HG03354 (cell line): Measurements from ENCODE around the gene CTIF.

ENCODE experiments used
- ATAC-seq: cut with Tn5 transposase; IDR thresholded peaks from one replicate; pipeline ENCODE4 v1.9.1; 2021; ENCODE audit warnings: mild to moderate bottlenecking; ENCODE audit not compliant: unreplicated experiment, poor library complexity, severe bottlenecking

Gene CTIF

DNA sequence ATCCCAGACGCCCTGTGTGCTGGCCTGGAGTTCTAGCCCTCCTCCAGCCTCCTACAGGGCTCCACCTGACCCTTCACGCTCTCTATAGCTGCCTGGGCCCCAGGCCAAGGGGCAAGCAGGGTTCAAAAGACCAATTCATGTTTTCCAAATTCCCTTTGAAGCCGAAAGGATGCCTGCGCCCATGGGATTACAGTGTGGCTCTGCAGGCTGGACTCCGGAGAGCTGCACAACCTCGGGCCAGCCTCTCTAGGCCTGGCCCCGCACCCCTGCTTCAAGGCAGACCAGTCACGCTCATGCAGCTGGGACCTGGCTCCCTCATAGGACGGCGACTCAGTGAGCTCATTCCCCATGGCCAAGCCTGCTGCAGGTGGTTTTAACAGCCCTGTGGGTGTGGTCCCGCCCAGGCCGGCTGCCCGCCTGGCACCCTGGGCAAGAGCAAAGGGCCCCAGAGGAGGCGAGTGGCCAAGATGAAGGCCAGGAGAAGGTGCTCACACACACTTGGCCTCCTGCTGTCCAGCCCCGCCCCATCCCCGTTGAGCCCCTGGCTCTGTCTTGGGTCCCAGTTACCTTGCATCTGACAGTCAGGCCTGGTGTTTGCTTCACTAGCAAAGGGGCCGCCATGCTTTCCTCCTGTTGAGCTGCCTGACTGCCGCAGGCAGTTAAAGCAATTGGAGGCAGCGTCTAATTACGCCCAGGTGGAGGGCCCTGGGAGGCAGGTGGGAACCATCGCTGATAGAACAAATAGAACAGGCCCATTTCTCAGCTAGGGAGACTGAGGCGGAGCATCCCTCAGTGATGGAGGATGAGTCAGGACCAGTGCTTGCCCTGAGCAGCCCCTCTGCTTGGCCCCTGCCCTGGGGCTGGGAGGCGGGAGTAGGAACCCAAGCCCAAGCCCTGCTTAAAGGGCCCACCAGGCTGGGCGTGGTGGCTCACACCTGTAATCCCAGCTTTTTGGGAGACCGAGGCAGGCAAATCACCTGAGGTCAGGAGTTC is 355.1 kb downstream of the CTIF start:
- no peak for ATAC-seq

DNA sequence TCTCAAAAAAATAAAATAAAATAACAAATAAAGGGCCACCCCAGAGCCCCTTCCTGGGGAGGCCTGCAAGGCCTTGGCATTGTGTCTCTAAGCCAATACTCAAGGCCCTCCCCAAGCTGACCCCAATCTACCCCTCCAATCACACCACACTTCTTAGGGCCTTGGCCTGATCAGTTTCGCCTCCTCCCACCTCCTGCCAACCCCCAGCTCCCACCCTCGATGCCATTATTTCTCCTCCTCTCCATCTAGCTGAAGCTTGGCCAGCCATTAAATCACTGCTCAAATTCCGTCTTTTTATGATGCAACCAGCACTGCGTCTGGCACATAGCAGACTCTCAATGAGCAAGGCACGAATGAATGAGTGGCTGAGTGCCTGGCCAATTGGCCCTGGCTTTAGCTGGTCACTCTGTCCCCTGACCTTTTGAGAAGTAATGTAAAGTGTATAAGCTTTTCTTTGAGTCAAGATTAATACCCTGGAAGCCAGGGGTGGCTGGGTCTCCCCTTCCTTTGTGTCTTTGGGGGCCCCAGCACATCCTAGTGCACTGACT is 356.0 kb downstream of the CTIF start:
- no peak for ATAC-seq

DNA sequence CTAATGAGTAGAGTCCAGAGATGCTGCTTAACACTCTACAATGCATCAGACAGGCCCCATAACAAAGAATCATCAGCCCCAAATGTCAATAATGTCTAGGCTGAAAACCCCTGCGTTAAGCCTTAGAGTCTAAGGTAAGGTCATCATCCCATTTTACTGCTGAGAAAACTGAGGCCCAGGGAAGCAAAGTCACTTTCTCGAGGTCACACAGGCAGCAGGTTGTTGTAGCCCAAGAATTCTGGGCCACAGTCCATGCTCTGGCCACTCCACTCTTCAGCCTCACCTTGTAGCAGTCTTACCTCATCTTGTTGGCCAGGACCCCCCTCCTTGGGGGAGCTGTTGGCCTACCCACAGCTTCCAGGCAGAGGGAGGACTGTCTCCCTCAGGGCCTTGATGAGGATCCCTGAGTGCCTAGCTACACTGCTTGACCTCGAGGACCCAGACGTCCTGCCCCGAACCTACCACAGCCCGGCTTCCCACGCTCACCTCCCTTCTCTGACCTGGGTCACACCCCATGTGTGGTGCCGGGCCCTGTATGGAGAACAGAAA is 357.6 kb downstream of the CTIF start:
- ATAC-seq, result no peak

- no peak for ATAC-seq
Measured at GRCh38 chr18:48896875-48897511, 358.2 kb downstream of the CTIF start.

GRCh38 chr18:48897531-48897930 is 358.7 kb downstream of the CTIF start:
- no peak for ATAC-seq

DNA sequence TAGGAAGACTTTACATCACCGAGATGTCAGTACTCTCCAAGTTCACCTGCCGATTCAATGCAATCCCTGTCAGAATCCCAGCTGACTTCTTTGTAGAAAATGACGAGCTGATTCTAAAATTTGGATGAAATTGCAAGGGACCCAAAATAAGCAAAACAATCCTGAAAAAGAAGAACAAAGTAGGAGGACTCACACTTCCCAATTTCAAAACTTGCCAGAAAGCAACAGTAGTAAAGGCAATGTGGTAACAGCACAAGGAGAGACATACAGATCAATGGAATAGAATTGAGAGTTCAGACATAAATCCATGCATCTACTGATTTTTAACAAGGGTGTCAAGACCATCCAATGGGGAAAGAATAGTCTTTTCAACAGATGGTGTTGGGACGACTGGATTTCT is 359.7 kb downstream of the CTIF start:
- no peak for ATAC-seq

DNA sequence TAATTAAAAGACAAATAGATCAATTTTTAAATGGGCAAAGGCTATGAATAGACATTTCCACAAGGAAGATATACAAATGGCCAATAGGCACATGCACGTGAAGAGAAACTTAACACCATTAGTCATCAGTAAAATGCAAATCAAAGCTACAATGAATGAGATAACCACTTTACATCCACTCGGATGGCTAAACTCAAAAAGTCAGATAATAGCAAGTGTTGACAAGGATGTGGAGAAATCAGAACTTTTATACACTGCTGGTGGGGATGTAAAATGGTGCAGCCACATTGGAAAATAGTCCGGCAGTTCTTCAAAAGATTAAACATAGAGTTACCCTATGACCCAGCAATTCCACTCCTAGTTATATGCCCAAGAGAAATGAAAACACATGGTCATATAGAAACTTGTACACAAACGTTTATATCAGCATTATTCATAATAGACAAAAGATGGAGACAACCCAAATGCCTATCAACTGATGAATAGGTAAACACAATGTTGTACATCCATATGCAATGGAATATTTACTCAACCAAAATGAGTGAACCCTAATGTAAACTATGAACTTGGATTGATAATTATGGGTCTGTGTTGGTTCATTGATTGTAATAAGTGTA is 360.8 kb downstream of the CTIF start:
- ATAC-seq, result no peak

DNA sequence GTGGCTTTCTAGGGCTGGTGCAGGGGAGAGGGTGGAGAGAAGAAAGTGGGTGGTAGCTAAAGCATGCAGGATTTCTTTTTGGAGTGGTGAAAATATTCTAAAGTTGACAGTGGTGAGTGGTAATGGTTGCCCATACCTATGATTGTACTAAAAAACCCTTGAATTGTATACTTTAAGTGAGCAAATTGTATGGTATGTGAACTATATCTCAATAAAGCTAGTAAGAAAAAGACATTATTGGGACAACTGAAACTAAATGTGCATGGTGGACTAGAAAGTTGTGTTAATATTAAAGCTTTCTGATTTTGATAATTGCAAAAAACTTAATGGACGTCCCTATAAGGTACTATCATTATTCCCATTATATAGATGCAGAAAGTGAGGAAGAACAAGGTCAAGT is 361.6 kb downstream of the CTIF start:
- ATAC-seq, result no peak

GRCh38 chr18:48901145-48902022 is 362.6 kb downstream of the CTIF start:
- ATAC-seq, result no peak

DNA sequence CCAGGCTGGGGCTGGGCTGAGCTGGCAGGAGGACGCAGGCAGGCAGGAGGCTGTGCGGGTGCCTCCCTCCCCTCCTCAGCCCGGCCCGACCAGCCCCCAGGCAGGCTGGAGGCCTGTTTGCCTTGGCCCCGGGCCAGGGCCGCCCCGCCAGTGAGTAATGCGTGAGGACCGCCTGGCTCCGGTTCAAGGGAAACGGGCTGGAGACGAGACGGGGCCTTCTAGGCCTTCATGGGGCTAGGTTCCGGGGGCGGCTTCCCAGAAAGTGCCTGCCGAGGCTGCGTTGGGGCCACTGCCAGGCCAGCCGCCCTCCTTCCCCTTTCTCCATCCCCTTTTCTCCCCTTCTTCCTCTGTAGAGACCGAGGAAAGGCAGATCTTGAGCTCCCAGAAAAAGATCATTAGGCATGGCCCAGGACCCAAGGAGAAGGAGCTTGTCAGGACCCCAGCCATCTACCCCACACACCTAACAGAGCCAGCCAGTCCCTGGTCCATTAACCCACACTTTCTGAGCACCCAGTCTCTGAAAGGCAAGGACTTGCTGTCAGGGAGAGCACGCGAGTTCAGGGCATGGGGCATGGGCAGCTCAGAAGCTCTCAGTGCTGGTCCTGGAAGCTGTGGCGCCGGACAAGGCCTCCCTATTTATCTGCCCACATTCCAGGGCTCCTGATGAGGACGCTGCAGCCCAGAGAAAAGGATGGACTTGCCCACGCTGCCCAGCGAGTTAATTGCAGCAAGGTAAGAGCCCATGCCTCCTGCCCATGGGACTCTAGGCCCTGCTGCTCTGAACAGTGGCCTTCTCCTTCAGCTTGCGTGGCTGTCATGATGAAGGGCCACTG is 363.4 kb downstream of the CTIF start:
- no peak for ATAC-seq

GRCh38 chr18:48902856-48903601 is 364.2 kb downstream of the CTIF start:
- ATAC-seq, result no peak

- no peak for ATAC-seq
Measured at GRCh38 chr18:48904091-48904490, 365.3 kb downstream of the CTIF start.

DNA sequence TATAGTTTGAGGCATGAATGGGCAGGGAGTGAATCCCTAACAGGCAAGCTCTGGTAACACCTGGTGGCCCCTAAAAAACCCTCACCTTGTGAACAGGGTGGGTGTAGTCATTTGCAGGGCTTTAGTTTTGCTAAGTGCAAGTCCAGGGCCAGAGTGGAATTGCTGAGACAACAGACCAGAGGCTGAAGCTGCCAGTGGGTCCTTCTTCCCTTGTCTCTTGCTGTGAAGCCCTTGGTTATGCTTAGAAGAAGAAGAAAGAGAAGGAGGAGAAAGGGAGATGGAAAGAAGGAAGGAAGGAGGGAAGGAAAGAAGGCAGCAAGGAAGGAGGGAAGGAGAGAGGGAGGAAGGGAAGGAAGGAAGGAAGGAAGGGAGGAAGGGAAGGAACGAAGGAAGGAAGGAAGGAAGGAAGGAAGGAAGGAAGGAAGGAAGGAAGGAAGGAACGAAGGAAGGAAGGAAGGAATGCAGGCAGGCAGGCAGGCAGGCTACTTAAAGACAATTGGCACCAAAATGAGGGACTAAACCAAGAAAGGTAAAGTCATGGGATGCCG is 366.1 kb downstream of the CTIF start:
- ATAC-seq, result no peak

GRCh38 chr18:48905513-48905912 is 366.7 kb downstream of the CTIF start:
- no peak for ATAC-seq

DNA sequence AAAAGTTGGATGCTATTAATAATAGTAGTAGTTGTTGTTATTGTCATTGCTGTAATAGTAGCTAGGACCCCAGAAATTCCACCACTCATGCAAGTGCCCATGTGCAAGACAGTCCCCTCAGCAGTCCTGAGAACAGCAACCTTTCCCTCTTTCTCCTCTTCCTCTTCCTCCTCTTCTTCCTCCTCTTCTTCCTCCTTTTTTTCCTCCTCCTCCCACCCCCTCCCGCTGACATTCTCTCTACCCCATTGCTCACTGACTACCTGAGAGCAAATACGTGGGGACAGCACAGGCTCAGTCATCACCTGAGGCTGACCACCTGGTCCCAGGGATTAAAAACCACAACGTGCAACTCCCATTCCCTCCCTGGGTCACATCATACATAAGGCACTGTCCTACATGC is 370.1 kb downstream of the CTIF start:
- ATAC-seq, result no peak

GRCh38 chr18:48909721-48910120 is 370.9 kb downstream of the CTIF start:
- no peak for ATAC-seq

DNA sequence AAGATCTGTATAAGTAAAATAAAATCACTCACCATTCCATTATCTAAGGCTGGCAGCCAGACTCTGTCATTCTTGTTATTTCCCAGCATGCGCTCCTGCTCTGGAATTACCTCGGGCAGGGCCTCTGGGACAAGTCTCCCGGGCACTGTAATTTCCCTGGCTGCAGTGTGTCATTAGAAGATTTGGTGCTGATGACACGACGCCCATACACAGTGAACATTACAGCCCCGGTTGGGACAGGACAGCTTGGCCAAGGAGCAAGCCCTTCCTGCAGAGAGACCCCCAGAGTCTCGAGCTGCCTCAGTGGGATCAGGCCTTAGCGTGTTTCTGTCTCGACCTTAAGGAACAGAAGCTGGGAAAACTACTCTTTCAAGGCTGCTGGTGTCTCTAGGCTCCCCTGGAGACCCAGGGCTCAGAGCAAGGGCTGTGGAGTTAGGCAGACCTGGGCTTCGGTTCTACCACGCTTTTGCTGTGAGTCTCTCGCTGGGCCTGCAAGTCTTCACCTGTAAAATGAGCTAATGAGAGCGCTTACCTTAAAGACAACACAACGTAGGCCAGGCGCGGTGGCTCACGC is 372.2 kb downstream of the CTIF start:
- no peak for ATAC-seq
